HL-60 (cell line): ENCODE results near the gene SUSD1.

Experiments used
- DNase-seq, 2 experiments: peaks; one replicate each; pipeline ENCODE4 v3.0.0-alpha.2; 2010 to 2020; ENCODE audit warnings: low read depth in 1 of 2, low spot score in 1 of 2
- H3K27ac ChIP-seq: fragments of 250-450 bp; sonication (Bioruptor Pico); replicated peaks from 2 replicates; pipeline ENCODE4 v1.5.1; 2020; ENCODE audit warnings: mild to moderate bottlenecking, moderate library complexity
- H3K27me3 ChIP-seq: fragments of 250-450 bp; sonication (Bioruptor Pico); 2 replicates; pipeline ENCODE4 v1.5.1; 2021; ENCODE audit warnings: mild to moderate bottlenecking, moderate library complexity; ENCODE audit not compliant: insufficient read depth, poor library complexity, severe bottlenecking
- H3K4me3 ChIP-seq: replicated peaks from 2 replicates; pipeline ENCODE4 v1.5.1; 2011; ENCODE audit warnings: mild to moderate bottlenecking, control low read depth, low read length; ENCODE audit not compliant: insufficient read depth
- CTCF ChIP-seq: IDR thresholded peaks from one replicate; pipeline ENCODE4 v1.5.1; 2011; ENCODE audit warnings: low read length, control low read depth, inconsistent platforms; ENCODE audit not compliant: insufficient read depth
- GABPA ChIP-seq: IDR thresholded peaks from 2 replicates; pipeline ENCODE4 v1.6.1; 2012; ENCODE audit warnings: low read depth
- POLR2AphosphoS5 ChIP-seq: IDR thresholded peaks from 2 replicates; pipeline ENCODE4 v1.6.1; 2012; ENCODE audit warnings: low read depth
- SPI1 ChIP-seq: IDR thresholded peaks from 2 replicates; pipeline ENCODE4 v1.6.1; 2012; ENCODE audit warnings: low read depth, mild to moderate bottlenecking, borderline replicate concordance
- TF ChIP-seq, protein P1 (sequence below): IDR thresholded peaks from 2 replicates; pipeline ENCODE4 v1.6.1; 2012; ENCODE audit warnings: low read depth; ENCODE audit not compliant: insufficient replicate concordance

Gene SUSD1

DNA sequence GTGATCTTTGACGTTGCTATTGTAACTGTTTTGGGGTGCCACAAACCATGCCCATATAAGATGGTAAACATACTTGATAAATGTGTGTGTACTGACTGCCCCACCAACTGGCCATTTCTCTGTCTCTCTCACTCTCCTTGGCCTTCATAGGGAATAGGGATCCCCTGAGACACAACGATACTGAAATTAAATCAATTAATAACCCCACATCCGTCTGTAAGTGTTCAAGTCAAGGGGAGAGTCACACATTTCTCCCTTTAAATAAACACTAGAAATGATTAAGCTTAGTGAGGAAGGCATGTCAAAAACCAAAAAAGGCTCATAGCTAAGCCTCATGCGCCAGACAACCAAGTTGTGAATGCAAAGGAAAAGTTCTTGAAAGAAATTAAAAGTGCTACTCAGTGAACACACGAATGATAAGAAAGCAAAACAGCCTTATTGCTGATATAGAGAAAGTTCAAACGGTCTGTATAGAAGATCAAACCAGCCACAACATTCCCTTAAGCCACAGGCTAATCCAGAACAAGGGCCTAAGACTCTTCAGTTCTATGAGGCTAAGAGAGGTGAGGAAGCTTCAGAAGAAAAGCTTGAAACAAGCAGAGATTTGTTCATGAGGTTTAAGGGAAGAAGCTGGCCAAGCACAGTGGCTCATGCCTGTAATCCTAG lies 167.4 kb downstream of the SUSD1 start:
- no peak overlapping the region for H3K4me3 ChIP-seq
- TF ChIP-seq SPI1 (no peak), CTCF (no peak), POLR2AphosphoS5 (no peak)
- TF ChIP-seq, protein P1, sequence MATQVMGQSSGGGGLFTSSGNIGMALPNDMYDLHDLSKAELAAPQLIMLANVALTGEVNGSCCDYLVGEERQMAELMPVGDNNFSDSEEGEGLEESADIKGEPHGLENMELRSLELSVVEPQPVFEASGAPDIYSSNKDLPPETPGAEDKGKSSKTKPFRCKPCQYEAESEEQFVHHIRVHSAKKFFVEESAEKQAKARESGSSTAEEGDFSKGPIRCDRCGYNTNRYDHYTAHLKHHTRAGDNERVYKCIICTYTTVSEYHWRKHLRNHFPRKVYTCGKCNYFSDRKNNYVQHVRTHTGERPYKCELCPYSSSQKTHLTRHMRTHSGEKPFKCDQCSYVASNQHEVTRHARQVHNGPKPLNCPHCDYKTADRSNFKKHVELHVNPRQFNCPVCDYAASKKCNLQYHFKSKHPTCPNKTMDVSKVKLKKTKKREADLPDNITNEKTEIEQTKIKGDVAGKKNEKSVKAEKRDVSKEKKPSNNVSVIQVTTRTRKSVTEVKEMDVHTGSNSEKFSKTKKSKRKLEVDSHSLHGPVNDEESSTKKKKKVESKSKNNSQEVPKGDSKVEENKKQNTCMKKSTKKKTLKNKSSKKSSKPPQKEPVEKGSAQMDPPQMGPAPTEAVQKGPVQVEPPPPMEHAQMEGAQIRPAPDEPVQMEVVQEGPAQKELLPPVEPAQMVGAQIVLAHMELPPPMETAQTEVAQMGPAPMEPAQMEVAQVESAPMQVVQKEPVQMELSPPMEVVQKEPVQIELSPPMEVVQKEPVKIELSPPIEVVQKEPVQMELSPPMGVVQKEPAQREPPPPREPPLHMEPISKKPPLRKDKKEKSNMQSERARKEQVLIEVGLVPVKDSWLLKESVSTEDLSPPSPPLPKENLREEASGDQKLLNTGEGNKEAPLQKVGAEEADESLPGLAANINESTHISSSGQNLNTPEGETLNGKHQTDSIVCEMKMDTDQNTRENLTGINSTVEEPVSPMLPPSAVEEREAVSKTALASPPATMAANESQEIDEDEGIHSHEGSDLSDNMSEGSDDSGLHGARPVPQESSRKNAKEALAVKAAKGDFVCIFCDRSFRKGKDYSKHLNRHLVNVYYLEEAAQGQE, result no peak
- DNase-seq, result no peak
- no peak overlapping the region for H3K27ac ChIP-seq
- H3K27me3 ChIP-seq, result no peaks in the 10 kb centered on the region

- no peak overlapping the region for H3K27ac ChIP-seq
- H3K27me3 ChIP-seq, result no peaks in the 10 kb centered on the region
- DNase-seq, result no peak
- no peak for TF ChIP-seq GABPA
- TF ChIP-seq CTCF, result no peak
- TF ChIP-seq POLR2AphosphoS5, result no peak
- H3K4me3 ChIP-seq, result no peak overlapping the region
Measured at GRCh38 chr9:112006361-112007020, 168.6 kb downstream of the SUSD1 start.

DNA sequence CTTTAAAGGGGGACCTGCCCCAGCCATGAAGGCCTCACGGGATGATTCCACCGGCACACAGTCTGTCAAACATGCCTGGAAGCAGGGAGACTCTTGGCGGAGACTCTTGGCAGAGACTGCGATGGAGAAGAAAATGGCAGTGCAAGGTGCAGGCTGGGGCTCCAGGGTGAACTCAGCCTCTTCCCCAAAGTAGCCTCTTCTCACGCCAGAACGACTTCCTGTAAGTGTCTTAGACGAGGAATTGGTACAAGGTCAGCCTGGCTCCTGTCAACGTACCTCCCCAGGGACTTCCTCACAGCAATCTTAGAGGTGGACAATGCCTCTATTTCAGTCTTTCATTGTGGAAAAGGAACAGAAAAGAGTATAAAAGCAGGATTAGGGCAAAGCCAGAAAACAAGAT lies 169.2 kb downstream of the SUSD1 start:
- Histone ChIP-seq H3K4me3 (no peak overlapping the region), H3K27ac (no peak overlapping the region), H3K27me3 (no peaks in the 10 kb centered on the region)
- TF ChIP-seq, protein P1, result no peak
- TF ChIP-seq CTCF (no peak), SPI1 (peak; percentile 31; the same call in 1 of the 2 replicates)
- peak; percentile 33 to 46 for DNase-seq

DNA sequence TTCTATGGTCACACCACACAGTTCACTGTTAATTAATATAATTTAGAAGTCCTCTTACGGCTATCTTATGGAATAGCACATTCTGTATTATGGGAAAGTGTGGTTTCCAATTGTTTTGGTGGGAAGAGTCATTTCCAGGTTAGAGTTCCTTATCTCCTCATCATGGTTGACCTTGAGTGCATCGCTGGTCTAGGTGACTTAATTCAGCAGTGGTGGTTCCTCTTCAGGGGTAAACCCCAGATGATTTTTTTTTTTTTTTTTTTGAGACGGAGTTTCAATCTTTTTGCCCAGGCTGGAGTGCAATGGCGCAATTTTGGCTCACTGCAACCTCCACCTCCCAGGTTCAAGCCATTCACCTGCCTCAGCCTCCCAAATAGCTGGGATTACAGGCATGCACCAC lies 171.6 kb downstream of the SUSD1 start:
- no peaks in the 10 kb centered on the region for H3K27me3 ChIP-seq
- TF ChIP-seq POLR2AphosphoS5 (no peak), SPI1 (no peak), CTCF (no peak), GABPA (no peak)
- TF ChIP-seq, protein P1, result no peak
- no peak overlapping the region for H3K4me3 ChIP-seq
- DNase-seq, result peak in 1 of 2 experiments; percentile 18
- no peak overlapping the region for H3K27ac ChIP-seq
